ENCODE results near the gene RERG.
"Not testable (repeated sequence)": the region's sequence is repeated elsewhere in the genome, so short reads cannot be mapped to it uniquely, and the experiment has no call there.

Gene RERG
- 0.22 to 0.41 reads per million in 2 donors for total RNA-seq

GRCh38 chr12:15220915-15221885, at the start of gene RERG:
Gene RERG, minus strand, starts transcription at chr12:15221417. Its CDS starts 3,928 bp downstream, at chr12:15217489.
- peak; percentile 24 for DNase-seq

DNA sequence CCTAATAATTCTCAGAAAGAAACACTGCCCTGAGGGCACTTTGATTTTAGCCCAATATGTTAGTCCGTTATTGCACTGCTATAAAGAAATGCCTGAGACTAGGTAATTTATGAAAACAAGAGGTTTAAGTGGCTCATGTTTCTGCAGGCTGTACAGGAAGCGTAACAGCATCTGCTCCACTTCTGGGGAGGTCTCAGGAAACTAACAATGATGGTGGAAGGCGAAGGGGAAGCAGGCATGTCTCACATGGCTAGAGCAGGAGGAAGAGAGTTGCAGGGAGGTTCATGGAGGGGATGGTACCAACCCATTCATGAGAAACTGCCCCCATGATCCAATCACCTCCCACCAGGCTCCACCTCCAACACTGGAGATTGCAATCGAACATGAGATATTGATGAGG, 49.4 kb upstream of the RERG start:
- no peak for DNase-seq

DNA sequence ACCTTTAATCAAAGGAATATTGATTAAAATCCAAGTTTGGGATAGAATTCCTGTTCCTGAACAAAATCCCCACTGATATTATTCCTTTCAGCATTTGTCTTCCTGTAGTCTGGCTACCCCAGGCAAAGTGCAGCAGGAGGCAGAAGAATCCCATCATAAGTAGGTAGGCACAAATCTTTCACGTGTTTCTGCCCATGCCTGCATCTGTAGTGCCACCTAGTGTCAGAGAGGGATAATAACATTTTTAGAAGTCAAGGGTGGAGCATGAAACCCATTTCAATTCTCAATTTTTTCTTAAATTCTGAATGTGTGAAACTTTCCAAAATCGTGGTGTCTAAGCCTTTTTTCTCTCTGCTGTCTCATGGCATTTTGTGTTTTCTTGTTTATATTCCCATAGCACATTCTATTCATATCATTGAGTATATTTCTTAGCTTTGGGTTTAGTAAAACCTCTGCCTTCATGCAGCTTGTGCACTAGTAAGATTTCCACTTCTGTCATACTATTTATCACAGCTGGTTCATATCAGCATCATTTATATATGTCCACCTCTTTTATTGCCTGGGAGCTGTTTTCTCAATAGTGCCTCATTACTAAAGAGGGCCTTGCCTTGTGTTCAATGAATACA, 47.8 kb upstream of the RERG start:
- no peak for DNase-seq

- DNase-seq = no peak
Measured at GRCh38 chr12:15268309-15268708, 47.1 kb upstream of the RERG start.

DNA sequence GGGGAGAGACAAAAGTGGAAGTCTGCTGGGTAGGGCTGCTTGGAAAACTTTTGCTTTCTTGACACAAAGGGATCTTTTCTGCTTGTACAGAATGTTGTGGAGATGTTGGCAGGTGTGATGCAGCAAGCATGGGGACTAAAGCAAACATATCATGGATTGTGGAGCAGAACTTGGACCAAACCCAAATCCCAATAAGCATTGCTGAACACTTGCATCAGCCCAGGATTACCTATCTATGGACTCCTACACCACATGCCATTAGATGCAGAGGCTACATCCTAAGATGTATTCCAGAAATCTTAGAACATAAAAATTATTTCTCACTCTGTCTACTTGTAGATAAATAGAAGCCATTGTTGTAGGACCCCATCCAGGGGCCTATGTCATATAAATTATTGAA, 44.7 kb upstream of the RERG start:
- no peak for DNase-seq

DNA sequence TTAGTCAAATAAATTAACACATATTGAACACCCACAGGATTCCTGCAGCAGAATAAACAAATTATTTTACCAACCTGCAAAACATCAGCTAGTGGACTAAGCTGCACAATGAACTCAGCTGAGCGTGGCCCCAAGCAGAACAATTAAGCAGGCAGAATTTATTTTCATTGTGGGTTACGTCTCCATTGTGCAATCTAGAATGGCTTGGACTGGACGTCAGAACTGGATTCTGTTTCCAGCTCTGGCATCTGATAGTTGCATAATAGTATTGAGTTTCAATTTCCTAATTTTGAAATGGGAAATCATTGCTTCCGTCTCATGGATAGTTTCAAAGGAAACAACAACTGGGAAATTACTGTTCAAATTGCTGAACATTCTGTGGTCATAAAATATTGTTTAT, 35.5 kb upstream of the RERG start:
- DNase-seq = no peak

- no peak for DNase-seq
Measured at GRCh38 chr12:15253990-15254389, 32.8 kb upstream of the RERG start.

- DNase-seq = no peak
Measured at GRCh38 chr12:15244926-15245325, 23.7 kb upstream of the RERG start.

- DNase-seq = no peak
Measured at GRCh38 chr12:15244341-15244740, 23.1 kb upstream of the RERG start.

DNA sequence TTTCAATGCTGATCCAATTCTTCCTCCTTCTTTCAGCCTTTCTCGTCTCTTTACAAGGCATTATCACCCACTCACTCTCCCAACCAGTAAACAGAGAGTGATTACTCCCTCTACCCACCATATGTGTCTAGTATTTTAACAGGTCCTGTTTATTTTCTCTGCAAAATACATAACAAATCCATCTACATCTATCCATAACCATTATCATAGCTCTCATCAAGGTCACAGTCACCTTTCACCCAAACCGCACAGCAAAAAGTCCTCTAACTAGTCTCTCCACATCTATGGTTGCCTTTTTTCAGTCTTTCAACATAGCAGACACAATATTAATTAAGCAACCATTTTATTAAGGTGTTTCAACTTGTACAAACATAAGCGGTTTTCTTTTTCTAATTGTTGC, 21.9 kb upstream of the RERG start:
- no peak for DNase-seq

GRCh38 chr12:15240898-15241297, 19.7 kb upstream of the RERG start:
- no peak for DNase-seq

DNA sequence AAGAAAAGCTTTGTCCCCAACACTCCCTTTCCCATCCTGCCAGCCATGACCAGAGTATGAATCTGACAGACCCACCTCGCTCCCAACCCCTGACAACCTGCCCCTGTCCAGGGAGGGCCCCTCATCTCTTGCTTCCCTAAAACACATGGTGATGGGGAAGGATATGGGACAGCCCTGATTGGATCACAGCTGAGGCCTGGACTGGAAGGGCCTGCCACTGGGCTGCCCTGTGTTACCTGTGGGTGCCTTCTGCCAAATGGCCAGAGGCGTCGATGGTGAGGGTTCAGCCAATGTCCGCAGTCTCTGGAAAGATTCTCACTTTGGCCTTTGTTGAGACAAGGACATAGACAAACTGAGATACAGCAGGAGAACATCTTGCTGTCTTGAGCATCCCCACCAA, 13.3 kb upstream of the RERG start:
- DNase-seq = no peak

DNA sequence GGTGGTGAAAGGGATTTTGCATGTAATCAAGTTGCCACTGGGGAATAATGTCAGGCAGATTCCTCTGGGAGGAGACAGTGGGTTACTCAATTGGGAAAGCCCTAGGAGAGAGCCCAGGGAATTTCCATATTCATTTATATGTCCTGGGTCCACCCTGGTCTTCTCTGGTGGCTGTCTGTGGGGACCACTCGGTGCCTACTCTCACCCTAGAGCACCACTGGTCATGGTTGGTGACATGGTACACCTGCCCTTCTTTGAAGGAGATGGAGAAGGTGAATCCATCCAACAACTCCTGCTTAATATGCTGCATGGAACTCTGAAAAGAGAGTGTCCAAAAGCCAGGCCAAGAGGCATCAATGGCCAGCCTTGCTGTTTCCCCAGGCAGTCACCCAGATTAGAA, 12.8 kb upstream of the RERG start:
- DNase-seq = no peak

- DNase-seq = no peak
Measured at GRCh38 chr12:15232959-15233358, 11.7 kb upstream of the RERG start.

GRCh38 chr12:15231493-15231892, 10.3 kb upstream of the RERG start:
- DNase-seq = no peak

- no peak for DNase-seq
Measured at GRCh38 chr12:15230751-15231150, 9.5 kb upstream of the RERG start.

GRCh38 chr12:15230137-15230536, 8.9 kb upstream of the RERG start:
- DNase-seq = no peak

DNA sequence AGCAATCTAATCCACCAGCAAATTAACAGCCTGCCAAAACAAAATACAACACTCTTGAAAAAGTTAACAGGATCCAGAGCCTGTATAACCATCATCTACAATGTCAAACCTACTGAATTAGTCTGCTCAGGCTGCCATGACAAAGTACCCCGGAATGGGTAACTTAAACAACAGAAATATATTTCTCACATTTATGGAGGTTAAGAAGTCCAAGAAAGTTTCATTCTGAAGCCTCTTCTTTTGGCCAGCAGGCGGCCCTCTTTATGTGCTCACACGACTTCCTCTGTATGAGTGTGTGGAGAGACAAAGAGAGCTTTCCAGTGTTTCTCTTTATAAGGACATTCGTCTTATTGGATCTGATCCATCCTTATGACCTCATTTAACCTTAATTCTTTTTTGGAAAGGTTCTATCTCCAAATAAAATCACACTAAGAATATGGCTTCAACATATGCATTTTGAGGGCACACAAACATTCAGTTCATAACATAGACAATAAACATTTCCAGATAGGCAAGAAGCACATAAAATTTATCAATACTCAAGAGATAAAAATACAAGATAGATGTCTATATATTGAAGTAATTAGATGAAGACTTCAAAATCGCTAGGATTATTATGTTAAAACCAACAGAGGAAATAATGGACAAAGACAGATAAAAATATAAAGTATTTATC, 5.9 kb upstream of the RERG start:
- DNase-seq = no peak

- not testable (repeated sequence) for DNase-seq
Measured at GRCh38 chr12:15225863-15226218, 4.6 kb upstream of the RERG start.

GRCh38 chr12:15225136-15225862, 4.1 kb upstream of the RERG start:
- no peak for DNase-seq

DNA sequence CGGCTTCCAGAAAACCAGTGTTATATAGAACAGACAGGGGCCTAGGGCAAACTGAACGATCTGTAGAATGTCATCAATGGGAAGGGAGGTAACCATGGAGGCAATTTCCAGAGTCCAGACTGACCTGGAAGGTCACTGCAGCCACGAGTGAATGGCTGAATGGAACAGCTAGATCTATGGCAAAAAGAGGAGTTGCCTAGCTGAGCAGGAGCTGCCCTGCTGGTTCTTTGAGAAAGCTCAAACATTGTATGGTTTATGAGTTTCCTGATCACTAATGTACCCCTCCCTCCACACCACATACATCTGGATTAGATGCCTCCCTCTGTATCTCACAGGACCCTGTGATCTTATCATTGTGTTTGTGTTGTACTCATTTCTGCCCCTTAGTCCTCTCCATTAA, 1.0 kb upstream of the RERG start:
- DNase-seq = no peak

- no peak for DNase-seq
Measured at GRCh38 chr12:15220451-15220850, 766 bp downstream of the RERG start.

DNA sequence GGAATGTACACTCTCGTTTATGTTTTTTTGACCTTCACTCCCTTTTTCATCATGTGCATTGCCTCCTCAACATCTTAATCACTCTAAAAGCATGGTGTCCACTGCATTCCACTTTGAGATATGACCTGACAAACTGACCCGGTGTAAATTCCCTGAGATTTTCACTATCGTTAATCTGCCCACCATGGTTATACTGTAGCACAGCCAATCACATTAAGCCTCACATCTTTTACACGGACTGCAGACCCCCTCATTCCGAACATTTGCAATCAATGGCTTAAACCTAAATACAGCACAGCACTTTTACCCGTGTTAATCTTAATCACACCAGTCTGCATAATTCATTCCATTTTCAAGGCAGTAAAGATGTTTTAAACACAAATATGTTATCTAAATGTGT, 2.4 kb downstream of the RERG start:
- DNase-seq = no peak

Data from activated gamma-delta T cell (primary cell).